GM12878 (cell line): ENCODE data around the gene GABBR1. TPM values are rescaled to one million over a fixed set of nuclear protein-coding genes. Genes with fewer than 3 reads are reported as not detected.

ENCODE experiments used
- ATAC-seq: fragments of 200-7000 bp; cut with Tn5 transposase; 3 replicates; pipeline ENCODE4 v1.9.1; 2020; ENCODE audit warnings: mild to moderate bottlenecking, moderate library complexity
- Bru-seq: library from RNA; stranded (reverse); fragments of 400-500 nt; gene quantifications from one replicate; lab custom pipeline; 2021; lab: Mats Ljungman, UMichigan
- BruChase-seq, 2 experiments: library from RNA; stranded (reverse); fragments of 400-500 nt; gene quantifications; one replicate each; lab custom pipeline; 2021; lab: Mats Ljungman, UMichigan
- BruUV-seq: library from RNA; stranded (reverse); fragments of 400-500 nt; replicated peaks from 2 replicates; lab custom pipeline; 2021; lab: Mats Ljungman, UMichigan
- CTCF ChIA-PET: fragments of 300-600 bp; sonication (Branson Sonifier 250); formaldehyde crosslinking; extraction: SDS; loops from one replicate; lab custom pipeline; 2021; ENCODE audit warnings: inconsistent platforms; lab: Yijun Ruan, JAX
- POLR2A ChIA-PET: fragments of 350-600 bp; formaldehyde crosslinking; extraction: SDS; loops from one replicate; lab custom pipeline; 2021; ENCODE audit warnings: inconsistent platforms; lab: Charles Lee
- RAD21 ChIA-PET: fragments of 300-600 bp; sonication (Branson Sonifier 250); formaldehyde crosslinking; loops from one replicate; lab custom pipeline; 2023; ENCODE audit warnings: antibody characterized with exemption; ENCODE audit not compliant: unreplicated experiment; lab: Charles Lee
- SMC1A ChIA-PET: fragments of 300-600 bp; sonication (Branson Sonifier 250); formaldehyde crosslinking; loops from one replicate; lab custom pipeline; 2023; ENCODE audit not compliant: unreplicated experiment, uncharacterized antibody; lab: Charles Lee
- DNase-seq: peaks from one replicate; pipeline ENCODE4 v3.0.0-alpha.2; 2011; ENCODE audit warnings: low read depth, low spot score
- FAIRE-seq: peaks from 3 replicates; lab custom pipeline; 2011; peaks lifted over from hg19 to GRCh38; lab: Jason Lieb, UNC
- H2AFZ ChIP-seq: 2 replicates; pipeline ENCODE4 v1.6.0; 2011; ENCODE audit warnings: low read depth, low read length, control low read depth; ENCODE audit not compliant: control insufficient read depth
- H3K27ac ChIP-seq: 2 replicates; pipeline ENCODE4 v1.5.1; 2011; ENCODE audit warnings: control low read depth; ENCODE audit not compliant: control insufficient read depth, insufficient read depth
- H3K27me3 ChIP-seq, 2 experiments: replicated peaks in 1 of 2; 2 replicates each; pipeline versions ENCODE4 v1.6.0 to v1.6.1; 2011; ENCODE audit warnings: low read length in 1 of 2; ENCODE audit not compliant: control insufficient read depth in 2 of 2, insufficient read depth in 2 of 2
- H3K36me3 ChIP-seq, 2 experiments: 2 replicates each; pipeline ENCODE4 v1.5.1; 2011; ENCODE audit warnings: low read length in 1 of 2; ENCODE audit not compliant: control insufficient read depth in 2 of 2, insufficient read depth in 2 of 2
- H3K4me1 ChIP-seq: 2 replicates; pipeline ENCODE4 v1.6.1; 2011; ENCODE audit warnings: mild to moderate bottlenecking, low read length, moderate library complexity, mixed read lengths; ENCODE audit not compliant: control insufficient read depth, insufficient read depth
- H3K4me2 ChIP-seq: 2 replicates; pipeline ENCODE4 v1.6.0; 2011; ENCODE audit warnings: control low read depth; ENCODE audit not compliant: control insufficient read depth, insufficient read depth
- H3K4me3 ChIP-seq: fragments of 200-600 bp; sonication (generic); 2 replicates; pipeline ENCODE4 v1.5.1; 2016
- H3K79me2 ChIP-seq: 2 replicates; pipeline ENCODE4 v1.6.0; 2011; ENCODE audit warnings: low read length; ENCODE audit not compliant: control insufficient read depth, insufficient read depth
- H3K9ac ChIP-seq: 2 replicates; pipeline ENCODE4 v1.8.0; 2011; ENCODE audit warnings: low read length, control low read depth, mixed read lengths; ENCODE audit not compliant: control insufficient read depth, insufficient read depth
- H3K9me3 ChIP-seq: replicated peaks from 3 replicates; pipeline ENCODE4 v1.5.1; 2011; ENCODE audit warnings: mild to moderate bottlenecking, low read length; ENCODE audit not compliant: control insufficient read depth, insufficient read depth
- H4K20me1 ChIP-seq: 2 replicates; pipeline ENCODE4 v1.6.0; 2011; ENCODE audit not compliant: control insufficient read depth, insufficient read depth
- BHLHE40 ChIP-seq, 2 experiments: fragments of 450-650 bp in 1 of 2; IDR thresholded peaks; 2 replicates each; pipeline ENCODE4 v1.6.1; 2011 to 2017; ENCODE audit warnings: low read depth in 2 of 2, borderline replicate concordance in 1 of 2, improper control_type of control experiment in 1 of 2, low read length in 1 of 2, mild to moderate bottlenecking in 1 of 2
- CHD2 ChIP-seq: IDR thresholded peaks from 2 replicates; pipeline ENCODE4 v1.6.1; 2011; ENCODE audit warnings: low read depth, low read length, improper control_type of control experiment, borderline replicate concordance
- IKZF1 ChIP-seq: fragments of 450-650 bp; conservative IDR thresholded peaks from 2 replicates; pipeline ENCODE4 v1.6.1; 2017; ENCODE audit warnings: antibody characterized with exemption, mild to moderate bottlenecking
- IKZF2 ChIP-seq, 2 experiments: fragments of 450-650 bp; IDR thresholded peaks; 2 replicates each; pipeline ENCODE4 v1.6.1; 2017; ENCODE audit warnings: mild to moderate bottlenecking in 2 of 2, moderate library complexity in 2 of 2
- NR2C1 ChIP-seq: fragments of 450-650 bp; IDR thresholded peaks from 2 replicates; pipeline ENCODE4 v1.6.1; 2017; ENCODE audit warnings: antibody characterized with exemption, mild to moderate bottlenecking, moderate library complexity
- POLR2A ChIP-seq: IDR thresholded peaks from 2 replicates; pipeline ENCODE4 v1.6.1; 2011; ENCODE audit warnings: low read depth, mild to moderate bottlenecking, low read length
- WGBS: methylation state at CpG from one replicate; pipeline ENCODE4 v1.1.6; 2016; ENCODE audit warnings: low lambda C conversion rate; ENCODE audit not compliant: insufficient replicate concordance, insufficient coverage; ENCODE audit errors: missing lambda C conversion rate; 5-methylcytosine and 5-hydroxymethylcytosine counted together
- in situ Hi-C: fragments of 300-500 bp; cut with MboI; formaldehyde crosslinking; loops from 9 replicates; pipeline ENCODE4 v1.14.3; 2018; ENCODE audit warnings: mixed read lengths
- intact Hi-C: fragments of 100-400 bp; cut with micrococcal nuclease; formaldehyde crosslinking; loops from one replicate; pipeline ENCODE4 v1.14.2; 2022; ENCODE audit not compliant: unreplicated experiment
- long read RNA-seq, 2 experiments: library from polyadenylated mRNA; unstranded; transcript quantifications; one replicate each; pipeline ENCODE4 v2.0.0, GENCODE V29; 2019 to 2020
- polyA minus RNA-seq, 3 experiments: library from RNA; depleted of rRNA, polyadenylated mRNA; stranded (reverse); fragments of >200 nt; gene quantifications; 2 replicates each; pipeline ENCODE4 v1.2.3, GENCODE V29; 2011
- polyA plus RNA-seq, 11 experiments: library from polyadenylated mRNA; depleted of rRNA in 4 of 11; unstranded in 6 of 11; stranded (reverse) in 5 of 11; fragments of >200 nt; fragmentation: Nextera tagmentation in 4 of 11; fragmentation: Illumina TruSeq in 1 of 11; extraction: Ambion mirVana in 4 of 11; extraction: Trizol in 1 of 11; gene quantifications; 1 replicate in 1 of 11; 2 replicates in 10 of 11; pipeline versions ENCODE4 v1.2.1 to v1.2.3, GENCODE V29; 2011 to 2016; ENCODE audit warnings: inconsistent platforms in 2 of 11, missing spikeins in 2 of 11, low read depth in 1 of 11
- total RNA-seq, 4 experiments: library from RNA; depleted of rRNA in 3 of 4; stranded (reverse); fragments of >200 nt in 3 of 4; fragmentation: Illumina TruSeq in 1 of 4; extraction: Trizol in 1 of 4; gene quantifications; 2 replicates each; pipeline versions ENCODE4 v1.2.1 to v1.2.3, GENCODE V29; 2013 to 2021
- TF ChIP-seq, protein P1 (sequence below): IDR thresholded peaks from 2 replicates; pipeline ENCODE4 v1.6.1; 2012; ENCODE audit warnings: low read depth, low read length, improper control_type of control experiment
- TF ChIP-seq, protein P2 (sequence below): IDR thresholded peaks from 2 replicates; pipeline ENCODE4 v1.6.1; 2012; ENCODE audit warnings: mild to moderate bottlenecking, low read depth, low read length
- TF ChIP-seq, protein P3 (sequence below): fragments of 450-650 bp; IDR thresholded peaks from 2 replicates; pipeline ENCODE4 v1.6.1; 2018; ENCODE audit warnings: borderline replicate concordance, mild to moderate bottlenecking; ENCODE audit not compliant: partially characterized antibody

Gene GABBR1
- 7.9 and 10.2 TPM in 2 replicates for total RNA-seq (2013; cell fraction: nucleolus; rRNA removed)
- total RNA-seq (2014; rRNA removed): 0.76 and 1.6 TPM in 2 replicates
- total RNA-seq (2014; rRNA removed; fragmentation: Illumina TruSeq; extraction: Trizol): 1.2 and 1.7 TPM in 2 replicates
- total RNA-seq (2021): 5.2 and 5.3 TPM in 2 replicates
- polyA plus RNA-seq (2011; ENCODE audit: low read depth): 4.5 TPM
- 0.27 and 0.90 TPM in 2 replicates for polyA plus RNA-seq (2011; rRNA removed)
- 0.24 and 0.43 TPM in 2 replicates for polyA plus RNA-seq (2011; cell fraction: cytosol; rRNA removed)
- 4.7 and 5.7 TPM in 2 replicates for polyA plus RNA-seq (2011; cell fraction: nucleus; rRNA removed)
- polyA plus RNA-seq (2012): 7.2 and 8.0 TPM in 2 replicates
- polyA plus RNA-seq (2014; fragmentation: Illumina TruSeq; extraction: Trizol): 3.9 and 4.2 TPM in 2 replicates
- polyA plus RNA-seq (2014; fragmentation: Nextera tagmentation; extraction: Ambion mirVana): under 1 TPM; 0.11 to 0.37 TPM
- 4.7 and 5.6 TPM in 2 replicates for polyA plus RNA-seq (2014; rRNA removed)
- polyA plus RNA-seq (2016; fragmentation: Nextera tagmentation; extraction: Ambion mirVana): under 1 TPM; 0.50 to 0.86 TPM
- polyA minus RNA-seq (2011; rRNA and poly(A)+ RNA removed): 0.15 and 0.52 TPM in 2 replicates
- not detected in 2 replicates for polyA minus RNA-seq (2011; cell fraction: cytosol; rRNA and poly(A)+ RNA removed)
- 0.60 and 1.2 TPM in 2 replicates for polyA minus RNA-seq (2011; cell fraction: nucleus; rRNA and poly(A)+ RNA removed)
- Bru-seq, nascent RNA: percentile 44 among the genes with signal in this experiment
- BruChase-seq, experiment 1, labeled RNA remaining after a 6-hour chase: percentile 51 among the genes with signal in this experiment
- BruChase-seq, experiment 2, labeled RNA remaining after a 2-hour chase: percentile 46 among the genes with signal in this experiment
- long read RNA-seq, experiment 1, partial matches to known transcripts: 3 of 3 reads
- long read RNA-seq, experiment 1, other reads (novel, unspliced or antisense): 0 of 3 reads
- long read RNA-seq, experiment 2: 0 reads

DNA sequence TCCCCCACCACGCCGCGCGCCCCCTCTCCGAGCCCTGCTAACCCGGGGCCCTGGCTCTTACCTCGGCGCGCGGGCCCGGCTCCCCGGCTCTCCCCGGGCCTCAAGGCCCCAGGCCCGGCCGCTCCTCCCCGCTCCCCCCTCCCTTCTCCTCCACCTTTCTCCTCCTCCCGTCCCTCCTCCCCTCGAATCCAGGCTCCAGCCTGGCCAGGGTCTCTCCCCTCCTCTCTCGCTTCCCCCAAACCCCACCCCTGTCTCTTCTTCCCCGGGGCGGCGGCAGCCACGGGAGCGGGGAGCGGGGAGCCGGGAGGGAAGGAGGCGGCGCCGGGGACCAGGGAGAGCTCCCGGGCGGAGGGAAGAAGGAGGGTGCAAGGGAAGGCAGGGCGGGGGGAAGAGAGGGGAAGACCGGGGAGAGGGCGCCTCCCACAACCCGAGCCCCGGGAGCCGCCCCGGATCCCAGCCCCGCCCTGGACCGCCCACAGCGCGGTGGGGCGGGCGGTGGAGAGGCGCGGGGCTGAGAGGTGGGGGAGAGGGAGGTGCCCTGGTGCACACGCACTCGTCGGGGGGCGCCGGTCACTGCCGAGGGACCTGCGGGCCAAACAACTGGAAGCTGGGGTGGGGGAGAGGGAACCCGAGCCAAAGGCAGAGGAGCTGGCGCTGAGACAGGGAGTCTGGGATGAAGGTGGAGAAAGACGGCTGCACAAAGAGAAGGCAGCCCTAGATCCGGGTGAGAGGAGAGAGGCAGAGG lies at the start of gene GABBR1:
Gene GABBR1, minus strand, starts transcription at position 395 of the 745 bp plus-strand sequence. CDS start 798 bp downstream, outside the sequence.
- Histone ChIP-seq H2AFZ (peak within 1 kb of the TSS; percentile 85), H3K36me3 (no peaks in the 10 kb centered on the region), H3K4me2 (peak within 1 kb of the TSS; percentile 79), H3K27ac (peak within 1 kb of the TSS; percentile 17; the same call in 1 of the 2 replicates), H3K4me3 (peak within 1 kb of the TSS; percentile 91), H3K27me3 (no peaks in the 10 kb centered on the region), H3K9ac (peak within 1 kb of the TSS; percentile 38; the same call in 1 of the 2 replicates), H3K79me2 (no peaks in the 10 kb centered on the region), H3K4me1 (peaks cover 16% of the 10 kb centered on the region), H4K20me1 (no peaks in the 10 kb centered on the region), H3K9me3 (no peaks in the 10 kb centered on the region)
- BruUV-seq: no TSS peak
- RAD21 ChIA-PET: interaction anchor here (1.5 kb wide), 1 partner anchor 45 kb away, joined by 5 read pairs; no protein-coding TSS in a partner anchor
- intact Hi-C loops (no loop called here), in situ Hi-C loops (no loop called here)
- DNase-seq (no peak), FAIRE-seq (no peak), ATAC-seq (peak; percentile 90)
- TF ChIP-seq IKZF1: peak; percentile 34; the same call in 1 of the 2 replicates
- TF ChIP-seq IKZF2 (IDR thresholded peaks at IDR 0.05): peak; percentile 13 to 47; a peak in 3 of 4 replicates
- TF ChIP-seq CHD2: 0 out of 2 replicates have a peak, but pooled peaks have one; percentile 21
- 0 out of 4 replicates have a peak, but pooled peaks of 1 of the 2 experiments have one; percentile 23 for TF ChIP-seq BHLHE40 (IDR thresholded peaks at IDR 0.05; ENCODE audit: borderline replicate concordance in 1 of 2, low read depth in 2 of 2, low read length in 1 of 2)
- TF ChIP-seq, protein P1, sequence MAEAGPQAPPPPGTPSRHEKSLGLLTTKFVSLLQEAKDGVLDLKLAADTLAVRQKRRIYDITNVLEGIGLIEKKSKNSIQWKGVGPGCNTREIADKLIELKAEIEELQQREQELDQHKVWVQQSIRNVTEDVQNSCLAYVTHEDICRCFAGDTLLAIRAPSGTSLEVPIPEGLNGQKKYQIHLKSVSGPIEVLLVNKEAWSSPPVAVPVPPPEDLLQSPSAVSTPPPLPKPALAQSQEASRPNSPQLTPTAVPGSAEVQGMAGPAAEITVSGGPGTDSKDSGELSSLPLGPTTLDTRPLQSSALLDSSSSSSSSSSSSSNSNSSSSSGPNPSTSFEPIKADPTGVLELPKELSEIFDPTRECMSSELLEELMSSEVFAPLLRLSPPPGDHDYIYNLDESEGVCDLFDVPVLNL: no peak
- TF ChIP-seq POLR2A: 0 out of 2 replicates have a peak, but pooled peaks have one; percentile 33
- TF ChIP-seq, protein P2, sequence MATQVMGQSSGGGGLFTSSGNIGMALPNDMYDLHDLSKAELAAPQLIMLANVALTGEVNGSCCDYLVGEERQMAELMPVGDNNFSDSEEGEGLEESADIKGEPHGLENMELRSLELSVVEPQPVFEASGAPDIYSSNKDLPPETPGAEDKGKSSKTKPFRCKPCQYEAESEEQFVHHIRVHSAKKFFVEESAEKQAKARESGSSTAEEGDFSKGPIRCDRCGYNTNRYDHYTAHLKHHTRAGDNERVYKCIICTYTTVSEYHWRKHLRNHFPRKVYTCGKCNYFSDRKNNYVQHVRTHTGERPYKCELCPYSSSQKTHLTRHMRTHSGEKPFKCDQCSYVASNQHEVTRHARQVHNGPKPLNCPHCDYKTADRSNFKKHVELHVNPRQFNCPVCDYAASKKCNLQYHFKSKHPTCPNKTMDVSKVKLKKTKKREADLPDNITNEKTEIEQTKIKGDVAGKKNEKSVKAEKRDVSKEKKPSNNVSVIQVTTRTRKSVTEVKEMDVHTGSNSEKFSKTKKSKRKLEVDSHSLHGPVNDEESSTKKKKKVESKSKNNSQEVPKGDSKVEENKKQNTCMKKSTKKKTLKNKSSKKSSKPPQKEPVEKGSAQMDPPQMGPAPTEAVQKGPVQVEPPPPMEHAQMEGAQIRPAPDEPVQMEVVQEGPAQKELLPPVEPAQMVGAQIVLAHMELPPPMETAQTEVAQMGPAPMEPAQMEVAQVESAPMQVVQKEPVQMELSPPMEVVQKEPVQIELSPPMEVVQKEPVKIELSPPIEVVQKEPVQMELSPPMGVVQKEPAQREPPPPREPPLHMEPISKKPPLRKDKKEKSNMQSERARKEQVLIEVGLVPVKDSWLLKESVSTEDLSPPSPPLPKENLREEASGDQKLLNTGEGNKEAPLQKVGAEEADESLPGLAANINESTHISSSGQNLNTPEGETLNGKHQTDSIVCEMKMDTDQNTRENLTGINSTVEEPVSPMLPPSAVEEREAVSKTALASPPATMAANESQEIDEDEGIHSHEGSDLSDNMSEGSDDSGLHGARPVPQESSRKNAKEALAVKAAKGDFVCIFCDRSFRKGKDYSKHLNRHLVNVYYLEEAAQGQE: peak; percentile 40; the same call in 1 of the 2 replicates
- TF ChIP-seq NR2C1: no peak
- TF ChIP-seq, protein P3, sequence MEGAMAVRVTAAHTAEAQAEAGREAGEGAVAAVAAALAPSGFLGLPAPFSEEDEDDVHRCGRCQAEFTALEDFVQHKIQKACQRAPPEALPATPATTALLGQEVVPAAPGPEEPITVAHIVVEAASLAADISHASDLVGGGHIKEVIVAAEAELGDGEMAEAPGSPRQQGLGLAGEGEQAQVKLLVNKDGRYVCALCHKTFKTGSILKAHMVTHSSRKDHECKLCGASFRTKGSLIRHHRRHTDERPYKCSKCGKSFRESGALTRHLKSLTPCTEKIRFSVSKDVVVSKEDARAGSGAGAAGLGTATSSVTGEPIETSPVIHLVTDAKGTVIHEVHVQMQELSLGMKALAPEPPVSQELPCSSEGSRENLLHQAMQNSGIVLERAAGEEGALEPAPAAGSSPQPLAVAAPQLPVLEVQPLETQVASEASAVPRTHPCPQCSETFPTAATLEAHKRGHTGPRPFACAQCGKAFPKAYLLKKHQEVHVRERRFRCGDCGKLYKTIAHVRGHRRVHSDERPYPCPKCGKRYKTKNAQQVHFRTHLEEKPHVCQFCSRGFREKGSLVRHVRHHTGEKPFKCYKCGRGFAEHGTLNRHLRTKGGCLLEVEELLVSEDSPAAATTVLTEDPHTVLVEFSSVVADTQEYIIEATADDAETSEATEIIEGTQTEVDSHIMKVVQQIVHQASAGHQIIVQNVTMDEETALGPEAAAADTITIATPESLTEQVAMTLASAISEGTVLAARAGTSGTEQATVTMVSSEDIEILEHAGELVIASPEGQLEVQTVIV: no peak
- POLR2A ChIA-PET: interaction anchor here (0.6 to 1.2 kb wide), 3 partner anchors 17 to 221 kb away, joined by 3 to 4 read pairs (median 4); no protein-coding TSS in a partner anchor
- CTCF ChIA-PET: interaction anchor here (1.9 to 2.5 kb wide), 4 partner anchors 15 to 23 kb away, joined by 5 to 20 read pairs (median 10); partner anchors contain the start of gene MOG
- SMC1A ChIA-PET: interaction anchor here (1.3 to 1.4 kb wide), 2 partner anchors 15 to 21 kb away, joined by 4 to 6 read pairs; no protein-coding TSS in a partner anchor
- 1% methylated on average over 14 of the region's 57 CpGs for WGBS
